Measurements from ENCODE around the gene MCOLN2.
"Not testable (repeated sequence)": the region's sequence is repeated elsewhere in the genome, so short reads cannot be mapped to it uniquely, and the experiment has no call there.

MCOLN2 gene

GRCh38 chr1:85019994-85020393, 23.1 kb upstream of the MCOLN2 start:
- Histone ChIP-seq H3K27ac (ENCODE audit: insufficient read depth, low read depth, low read length, poor library complexity, severe bottlenecking) (no peak overlapping the region), H3K27me3 (ENCODE audit: control insufficient read depth, insufficient read depth, low read length, poor library complexity, severe bottlenecking) (no peaks in the 10 kb centered on the region), H3K4me1 (ENCODE audit: control insufficient read depth, insufficient read depth, low read length) (no peaks in the 10 kb centered on the region), H3K4me3 (ENCODE audit: insufficient read depth, low read depth, low read length) (no peak overlapping the region), H3K9me3 (ENCODE audit: control insufficient read depth, low read length) (no peaks in the 10 kb centered on the region), H3K36me3 (ENCODE audit: control insufficient read depth, insufficient read depth, low read length) (no peaks in the 10 kb centered on the region)
- WGBS, 2 experiments = 87 to 89% methylated on average over 4 of the region's 4 CpGs

- WGBS, 2 experiments = 94 to 95% methylated on average over 1 of the region's 1 CpG
- Histone ChIP-seq H3K4me3 (ENCODE audit: insufficient read depth, low read depth, low read length) (no peak overlapping the region), H3K27ac (ENCODE audit: insufficient read depth, low read depth, low read length, poor library complexity, severe bottlenecking) (no peak overlapping the region), H3K9me3 (ENCODE audit: control insufficient read depth, low read length) (no peaks in the 10 kb centered on the region), H3K4me1 (ENCODE audit: control insufficient read depth, insufficient read depth, low read length) (no peaks in the 10 kb centered on the region), H3K36me3 (ENCODE audit: control insufficient read depth, insufficient read depth, low read length) (no peaks in the 10 kb centered on the region), H3K27me3 (ENCODE audit: control insufficient read depth, insufficient read depth, low read length, poor library complexity, severe bottlenecking) (no peaks in the 10 kb centered on the region)
Measured at GRCh38 chr1:85015826-85016225, 18.9 kb upstream of the MCOLN2 start.

- WGBS, 2 experiments = 86 to 88% methylated on average over 1 of the region's 1 CpG
- not testable (repeated sequence) for H3K36me3 ChIP-seq (ENCODE audit: control insufficient read depth, insufficient read depth, low read length); H3K4me1 ChIP-seq (ENCODE audit: control insufficient read depth, insufficient read depth, low read length); H3K4me3 ChIP-seq (ENCODE audit: insufficient read depth, low read depth, low read length); H3K27ac ChIP-seq (ENCODE audit: insufficient read depth, low read depth, low read length, poor library complexity, severe bottlenecking); H3K9me3 ChIP-seq (ENCODE audit: control insufficient read depth, low read length)
- H3K27me3 ChIP-seq (ENCODE audit: control insufficient read depth, insufficient read depth, low read length, poor library complexity, severe bottlenecking) = peaks cover 17% of the 10 kb centered on the region
Measured at GRCh38 chr1:85005641-85006040, 8.7 kb upstream of the MCOLN2 start.

- Histone ChIP-seq H3K36me3 (ENCODE audit: control insufficient read depth, insufficient read depth, low read length) (no peaks in the 10 kb centered on the region), H3K4me3 (ENCODE audit: insufficient read depth, low read depth, low read length) (no peak overlapping the region), H3K27ac (ENCODE audit: insufficient read depth, low read depth, low read length, poor library complexity, severe bottlenecking) (no peak overlapping the region), H3K4me1 (ENCODE audit: control insufficient read depth, insufficient read depth, low read length) (no peaks in the 10 kb centered on the region), H3K9me3 (ENCODE audit: control insufficient read depth, low read length) (no peaks in the 10 kb centered on the region), H3K27me3 (ENCODE audit: control insufficient read depth, insufficient read depth, low read length, poor library complexity, severe bottlenecking) (peaks cover 56% of the 10 kb centered on the region)
Measured at GRCh38 chr1:85001742-85002141, 4.8 kb upstream of the MCOLN2 start.

- WGBS, 2 experiments = 39 to 43% methylated on average over 14 of the region's 14 CpGs
- no peaks in the 10 kb centered on the region for H3K36me3 ChIP-seq (ENCODE audit: control insufficient read depth, insufficient read depth, low read length)
- H3K27me3 ChIP-seq (ENCODE audit: control insufficient read depth, insufficient read depth, low read length, poor library complexity, severe bottlenecking) = peaks cover 84% of the 10 kb centered on the region
- no peak overlapping the region for H3K4me3 ChIP-seq (ENCODE audit: insufficient read depth, low read depth, low read length)
- no peak overlapping the region for H3K27ac ChIP-seq (ENCODE audit: insufficient read depth, low read depth, low read length, poor library complexity, severe bottlenecking)
- no peaks in the 10 kb centered on the region for H3K9me3 ChIP-seq (ENCODE audit: control insufficient read depth, low read length)
- H3K4me1 ChIP-seq (ENCODE audit: control insufficient read depth, insufficient read depth, low read length) = no peaks in the 10 kb centered on the region
Measured at GRCh38 chr1:84998642-84999280, 1.8 kb upstream of the MCOLN2 start.

- 2 to 3% methylated on average over 58 of the region's 58 CpGs for WGBS, 2 experiments
- no peaks in the 10 kb centered on the region for H3K36me3 ChIP-seq (ENCODE audit: control insufficient read depth, insufficient read depth, low read length)
- H3K27ac ChIP-seq (ENCODE audit: insufficient read depth, low read depth, low read length, poor library complexity, severe bottlenecking) = no peak overlapping the region
- peaks cover 84% of the 10 kb centered on the region for H3K27me3 ChIP-seq (ENCODE audit: control insufficient read depth, insufficient read depth, low read length, poor library complexity, severe bottlenecking)
- no peaks in the 10 kb centered on the region for H3K9me3 ChIP-seq (ENCODE audit: control insufficient read depth, low read length)
- H3K4me1 ChIP-seq (ENCODE audit: control insufficient read depth, insufficient read depth, low read length) = no peaks in the 10 kb centered on the region
- H3K4me3 ChIP-seq (ENCODE audit: insufficient read depth, low read depth, low read length) = peak overlapping the region; percentile 49
Measured at GRCh38 chr1:84997667-84998600, 1.0 kb upstream of the MCOLN2 start.

GRCh38 chr1:84995484-84996334, 1.2 kb downstream of the MCOLN2 start:
- Histone ChIP-seq H3K9me3 (ENCODE audit: control insufficient read depth, low read length) (no peaks in the 10 kb centered on the region), H3K4me1 (ENCODE audit: control insufficient read depth, insufficient read depth, low read length) (no peaks in the 10 kb centered on the region), H3K4me3 (ENCODE audit: insufficient read depth, low read depth, low read length) (no peak overlapping the region), H3K27ac (ENCODE audit: insufficient read depth, low read depth, low read length, poor library complexity, severe bottlenecking) (no peak overlapping the region), H3K27me3 (ENCODE audit: control insufficient read depth, insufficient read depth, low read length, poor library complexity, severe bottlenecking) (peaks cover 67% of the 10 kb centered on the region), H3K36me3 (ENCODE audit: control insufficient read depth, insufficient read depth, low read length) (no peaks in the 10 kb centered on the region)
- 87 to 91% methylated on average over 10 of the region's 10 CpGs for WGBS, 2 experiments

GRCh38 chr1:84991097-84991920, 5.6 kb downstream of the MCOLN2 start:
- Histone ChIP-seq H3K36me3 (ENCODE audit: control insufficient read depth, insufficient read depth, low read length) (no peaks in the 10 kb centered on the region), H3K27ac (ENCODE audit: insufficient read depth, low read depth, low read length, poor library complexity, severe bottlenecking) (no peak overlapping the region), H3K4me1 (ENCODE audit: control insufficient read depth, insufficient read depth, low read length) (no peaks in the 10 kb centered on the region), H3K4me3 (ENCODE audit: insufficient read depth, low read depth, low read length) (no peak overlapping the region), H3K9me3 (ENCODE audit: control insufficient read depth, low read length) (no peaks in the 10 kb centered on the region), H3K27me3 (ENCODE audit: control insufficient read depth, insufficient read depth, low read length, poor library complexity, severe bottlenecking) (peaks cover 23% of the 10 kb centered on the region)
- 81 to 82% methylated on average over 8 of the region's 8 CpGs for WGBS, 2 experiments

GRCh38 chr1:84988588-84988987, 8.3 kb downstream of the MCOLN2 start:
- H3K27me3 ChIP-seq (ENCODE audit: control insufficient read depth, insufficient read depth, low read length, poor library complexity, severe bottlenecking) = no peaks in the 10 kb centered on the region
- H3K9me3 ChIP-seq (ENCODE audit: control insufficient read depth, low read length) = no peaks in the 10 kb centered on the region
- no peaks in the 10 kb centered on the region for H3K4me1 ChIP-seq (ENCODE audit: control insufficient read depth, insufficient read depth, low read length)
- 83 to 87% methylated on average over 2 of the region's 2 CpGs for WGBS, 2 experiments
- no peak overlapping the region for H3K4me3 ChIP-seq (ENCODE audit: insufficient read depth, low read depth, low read length)
- H3K36me3 ChIP-seq (ENCODE audit: control insufficient read depth, insufficient read depth, low read length) = no peaks in the 10 kb centered on the region
- H3K27ac ChIP-seq (ENCODE audit: insufficient read depth, low read depth, low read length, poor library complexity, severe bottlenecking) = no peak overlapping the region

Data from ectodermal cell (in vitro differentiated cells).